Hepatocyte (in vitro differentiated cells): ENCODE results near the gene HSFX4.
"Not testable (repeated sequence)": the region's sequence is repeated elsewhere in the genome, so short reads cannot be mapped to it uniquely, and the experiment has no call there.

ENCODE experiments used
- EZH2 ChIP-seq: fragments of 200-600 bp; sonication (generic); IDR thresholded peaks from 2 replicates; pipeline ENCODE4 v1.6.1; 2016; ENCODE audit warnings: antibody characterized with exemption, mild to moderate bottlenecking, borderline replicate concordance
- EZH2phosphoT487 ChIP-seq: fragments of 200-600 bp; sonication (generic); IDR thresholded peaks from one replicate; pipeline ENCODE4 v1.6.1; 2018; ENCODE audit warnings: antibody characterized with exemption, mild to moderate bottlenecking, low read depth, moderate library complexity; ENCODE audit not compliant: unreplicated experiment, severe bottlenecking
- TF ChIP-seq, protein P1 (sequence below): fragments of 200-600 bp; sonication (generic); IDR thresholded peaks from 2 replicates; pipeline ENCODE4 v1.5.1; 2016; ENCODE audit warnings: antibody characterized with exemption, mild to moderate bottlenecking; ENCODE audit not compliant: poor library complexity

DNA sequence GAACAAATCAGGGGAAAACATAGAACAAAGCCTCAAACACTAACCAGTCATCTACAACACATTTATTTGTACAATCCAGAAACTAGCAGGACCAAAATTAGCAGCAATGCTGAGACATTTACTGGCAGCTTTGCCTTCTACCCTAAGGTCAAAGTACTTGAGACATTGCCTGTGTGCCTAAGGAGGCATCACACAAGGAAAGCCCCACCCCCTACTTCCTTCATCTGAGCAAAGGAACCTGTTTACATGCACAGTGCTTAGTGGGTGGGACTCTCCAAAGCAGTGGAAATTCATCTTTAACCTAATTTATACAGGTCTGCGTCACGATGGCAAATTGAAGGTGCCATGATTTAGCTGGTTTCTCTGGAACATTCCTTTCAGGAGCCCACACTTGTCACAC lies 2.8 kb downstream of the HSFX4 start:
- TF ChIP-seq, protein P1, sequence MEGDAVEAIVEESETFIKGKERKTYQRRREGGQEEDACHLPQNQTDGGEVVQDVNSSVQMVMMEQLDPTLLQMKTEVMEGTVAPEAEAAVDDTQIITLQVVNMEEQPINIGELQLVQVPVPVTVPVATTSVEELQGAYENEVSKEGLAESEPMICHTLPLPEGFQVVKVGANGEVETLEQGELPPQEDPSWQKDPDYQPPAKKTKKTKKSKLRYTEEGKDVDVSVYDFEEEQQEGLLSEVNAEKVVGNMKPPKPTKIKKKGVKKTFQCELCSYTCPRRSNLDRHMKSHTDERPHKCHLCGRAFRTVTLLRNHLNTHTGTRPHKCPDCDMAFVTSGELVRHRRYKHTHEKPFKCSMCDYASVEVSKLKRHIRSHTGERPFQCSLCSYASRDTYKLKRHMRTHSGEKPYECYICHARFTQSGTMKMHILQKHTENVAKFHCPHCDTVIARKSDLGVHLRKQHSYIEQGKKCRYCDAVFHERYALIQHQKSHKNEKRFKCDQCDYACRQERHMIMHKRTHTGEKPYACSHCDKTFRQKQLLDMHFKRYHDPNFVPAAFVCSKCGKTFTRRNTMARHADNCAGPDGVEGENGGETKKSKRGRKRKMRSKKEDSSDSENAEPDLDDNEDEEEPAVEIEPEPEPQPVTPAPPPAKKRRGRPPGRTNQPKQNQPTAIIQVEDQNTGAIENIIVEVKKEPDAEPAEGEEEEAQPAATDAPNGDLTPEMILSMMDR = not testable (repeated sequence)
- TF ChIP-seq EZH2, EZH2phosphoT487: not testable (repeated sequence)
